Astrocyte (in vitro differentiated cells and primary cell): ENCODE data around the gene CNKSR3. TPM values are rescaled to one million over a fixed set of nuclear protein-coding genes. Genes with fewer than 3 reads are reported as not detected.

Source experiments
- DNase-seq: peaks from one replicate; pipeline ENCODE4 v3.0.0-alpha.2; 2010; ENCODE audit warnings: low read depth
- FAIRE-seq: peaks from 2 replicates; lab custom pipeline; 2011; peaks lifted over from hg19 to GRCh38; lab: Jason Lieb, UNC
- H2AFZ ChIP-seq: 2 replicates; pipeline ENCODE4 v1.6.0; 2012; ENCODE audit warnings: low read depth, low read length, inconsistent platforms
- H3K27ac ChIP-seq: 2 replicates; pipeline ENCODE4 v1.5.1; 2011; ENCODE audit warnings: low read depth, low read length, inconsistent platforms
- H3K27me3 ChIP-seq: 2 replicates; pipeline ENCODE4 v1.6.0; 2011; ENCODE audit warnings: low read length, inconsistent platforms; ENCODE audit not compliant: insufficient read depth
- H3K36me3 ChIP-seq: 2 replicates; pipeline ENCODE4 v1.5.1; 2011; ENCODE audit warnings: low read length, inconsistent platforms; ENCODE audit not compliant: insufficient read depth
- H3K4me1 ChIP-seq: 2 replicates; pipeline ENCODE4 v1.5.1; 2011; ENCODE audit warnings: low read length, inconsistent platforms; ENCODE audit not compliant: insufficient read depth
- H3K4me2 ChIP-seq: 2 replicates; pipeline ENCODE4 v1.6.0; 2012; ENCODE audit warnings: low read length, inconsistent platforms
- H3K4me3 ChIP-seq: 2 replicates; pipeline ENCODE4 v1.5.1; 2011; ENCODE audit warnings: low read depth, mild to moderate bottlenecking, low read length, inconsistent platforms; ENCODE audit not compliant: insufficient read depth
- H3K79me2 ChIP-seq: 2 replicates; pipeline ENCODE4 v1.6.0; 2012; ENCODE audit warnings: mild to moderate bottlenecking, low read length, inconsistent platforms; ENCODE audit not compliant: insufficient read depth
- H3K9ac ChIP-seq: 2 replicates; pipeline ENCODE4 v1.6.0; 2012; ENCODE audit warnings: mild to moderate bottlenecking, low read length, inconsistent platforms
- H3K9me3 ChIP-seq: 2 replicates; pipeline ENCODE4 v1.5.1; 2012; ENCODE audit warnings: low read depth, mild to moderate bottlenecking, low read length, inconsistent platforms; ENCODE audit not compliant: insufficient read depth
- H4K20me1 ChIP-seq: 2 replicates; pipeline ENCODE4 v1.6.0; 2012; ENCODE audit warnings: low read length, inconsistent platforms; ENCODE audit not compliant: insufficient read depth
- H3K27ac Mint-ChIP-seq: one replicate; pipeline ENCODE4 v1.8.0; 2021; ENCODE audit warnings: mild to moderate bottlenecking, mixed read lengths; ENCODE audit not compliant: unreplicated experiment
- H3K27me3 Mint-ChIP-seq: one replicate; pipeline ENCODE4 v1.8.0; 2021; ENCODE audit warnings: low read depth, mixed read lengths; ENCODE audit not compliant: unreplicated experiment
- H3K36me3 Mint-ChIP-seq: one replicate; pipeline ENCODE4 v1.8.0; 2021; ENCODE audit warnings: low read depth, mixed read lengths; ENCODE audit not compliant: unreplicated experiment
- H3K4me1 Mint-ChIP-seq: one replicate; pipeline ENCODE4 v1.8.0; 2021; ENCODE audit warnings: low read depth, mixed read lengths; ENCODE audit not compliant: unreplicated experiment
- H3K4me3 Mint-ChIP-seq: one replicate; pipeline ENCODE4 v1.8.0; 2021; ENCODE audit warnings: mild to moderate bottlenecking, moderate library complexity, mixed read lengths; ENCODE audit not compliant: unreplicated experiment
- H3K9me3 Mint-ChIP-seq: one replicate; pipeline ENCODE4 v1.8.0; 2021; ENCODE audit warnings: mild to moderate bottlenecking, mixed read lengths; ENCODE audit not compliant: unreplicated experiment
- EZH2 ChIP-seq: IDR thresholded peaks from 2 replicates; pipeline ENCODE4 v1.6.1; 2012; ENCODE audit warnings: mild to moderate bottlenecking, low read length, inconsistent platforms; ENCODE audit not compliant: insufficient read depth
- total RNA-seq: library from RNA; stranded (reverse); gene quantifications from 2 replicates; pipeline ENCODE4 v1.2.1, GENCODE V29; 2021
- TF ChIP-seq, protein P1 (sequence below): IDR thresholded peaks from 2 replicates; pipeline ENCODE4 v1.5.1; 2011; ENCODE audit warnings: low read depth, mild to moderate bottlenecking, inconsistent platforms, low read length, moderate library complexity; ENCODE audit not compliant: insufficient read depth

CNKSR3 gene
- total RNA-seq, 1 donor from 2014 or later, result 11.1 TPM

DNA sequence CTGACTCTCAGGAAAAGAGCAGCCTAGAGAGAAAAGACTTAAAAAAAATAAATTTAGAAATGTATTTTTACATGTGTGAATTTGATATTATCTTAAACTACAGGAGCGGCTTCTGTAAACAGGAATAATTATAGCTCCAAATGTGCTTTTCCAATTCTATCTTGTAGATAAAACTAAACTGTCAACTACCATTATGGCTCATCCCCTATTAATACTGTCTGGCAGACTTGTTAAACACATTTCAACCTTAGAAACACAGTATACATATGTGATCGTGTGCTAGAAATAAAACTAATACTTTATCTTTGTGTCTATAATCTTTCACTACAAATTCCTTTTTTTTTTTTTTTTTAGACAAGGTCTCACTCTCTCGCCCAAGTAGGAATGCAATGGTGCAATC is 75.8 kb downstream of the CNKSR3 start:
- no peaks in the 10 kb centered on the region for H3K9me3 ChIP-seq
- Mint-ChIP-seq H3K27me3 (no peaks in the 10 kb centered on the region), H3K36me3 (peaks cover 22% of the 10 kb centered on the region), H3K4me1 (peaks cover 18% of the 10 kb centered on the region), H3K27ac (no peak overlapping the region), H3K4me3 (no peak overlapping the region), H3K9me3 (no peaks in the 10 kb centered on the region)
- no peak for FAIRE-seq
- H3K36me3 ChIP-seq, result no peaks in the 10 kb centered on the region
- no peak overlapping the region for H3K4me2 ChIP-seq
- H3K4me1 ChIP-seq, result peaks cover 17% of the 10 kb centered on the region
- H3K79me2 ChIP-seq, result no peaks in the 10 kb centered on the region
- no peak overlapping the region for H2AFZ ChIP-seq
- no peak for DNase-seq
- H3K4me3 ChIP-seq, result no peak overlapping the region
- H3K27me3 ChIP-seq, result no peaks in the 10 kb centered on the region
- no peaks in the 10 kb centered on the region for H4K20me1 ChIP-seq
- TF ChIP-seq EZH2, result no peak
- TF ChIP-seq, protein P1, sequence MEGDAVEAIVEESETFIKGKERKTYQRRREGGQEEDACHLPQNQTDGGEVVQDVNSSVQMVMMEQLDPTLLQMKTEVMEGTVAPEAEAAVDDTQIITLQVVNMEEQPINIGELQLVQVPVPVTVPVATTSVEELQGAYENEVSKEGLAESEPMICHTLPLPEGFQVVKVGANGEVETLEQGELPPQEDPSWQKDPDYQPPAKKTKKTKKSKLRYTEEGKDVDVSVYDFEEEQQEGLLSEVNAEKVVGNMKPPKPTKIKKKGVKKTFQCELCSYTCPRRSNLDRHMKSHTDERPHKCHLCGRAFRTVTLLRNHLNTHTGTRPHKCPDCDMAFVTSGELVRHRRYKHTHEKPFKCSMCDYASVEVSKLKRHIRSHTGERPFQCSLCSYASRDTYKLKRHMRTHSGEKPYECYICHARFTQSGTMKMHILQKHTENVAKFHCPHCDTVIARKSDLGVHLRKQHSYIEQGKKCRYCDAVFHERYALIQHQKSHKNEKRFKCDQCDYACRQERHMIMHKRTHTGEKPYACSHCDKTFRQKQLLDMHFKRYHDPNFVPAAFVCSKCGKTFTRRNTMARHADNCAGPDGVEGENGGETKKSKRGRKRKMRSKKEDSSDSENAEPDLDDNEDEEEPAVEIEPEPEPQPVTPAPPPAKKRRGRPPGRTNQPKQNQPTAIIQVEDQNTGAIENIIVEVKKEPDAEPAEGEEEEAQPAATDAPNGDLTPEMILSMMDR, result no peak
- no peak overlapping the region for H3K27ac ChIP-seq
- H3K9ac ChIP-seq, result no peak overlapping the region

DNA sequence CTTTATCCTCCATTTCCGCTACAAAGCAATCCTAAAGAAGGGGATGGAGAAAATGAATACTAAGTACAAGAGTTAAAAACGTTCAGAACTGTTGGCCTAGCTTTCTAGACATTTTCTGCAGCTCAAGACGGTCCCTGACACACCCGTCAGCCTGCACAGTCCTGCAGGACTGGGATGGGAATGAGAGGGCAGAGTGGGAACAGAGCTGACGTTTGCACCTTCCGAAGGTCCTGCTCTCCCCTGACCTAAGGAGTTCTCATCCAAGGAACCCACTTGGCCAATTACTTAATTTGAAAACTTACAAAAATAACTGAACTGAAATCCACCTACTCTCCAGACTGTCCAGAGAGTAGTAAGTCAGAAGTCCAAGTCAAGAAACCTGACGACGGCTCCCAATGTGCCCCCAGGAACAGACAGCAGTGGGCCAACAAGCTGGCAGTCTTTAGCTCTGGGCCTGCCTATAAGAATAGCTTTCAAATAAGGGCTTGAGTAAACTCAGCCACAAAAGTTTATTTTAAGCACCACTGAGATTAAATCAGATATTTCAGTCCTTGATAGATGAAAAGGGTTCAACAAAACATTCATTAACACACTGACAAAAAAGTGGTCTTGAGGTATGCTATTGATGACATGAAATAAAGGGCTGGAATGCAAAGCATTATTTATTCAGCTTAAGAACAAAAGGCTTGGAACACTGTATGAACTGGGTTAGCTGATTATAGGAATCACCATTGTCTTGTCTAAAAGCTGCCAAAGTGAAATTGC is 76.8 kb downstream of the CNKSR3 start:
- no peaks in the 10 kb centered on the region for H3K36me3 ChIP-seq
- H3K9ac ChIP-seq, result no peak overlapping the region
- no peak overlapping the region for H3K4me3 Mint-ChIP-seq
- H3K27me3 ChIP-seq, result no peaks in the 10 kb centered on the region
- no peaks in the 10 kb centered on the region for H3K9me3 ChIP-seq
- H3K4me2 ChIP-seq, result peak overlapping the region; percentile 49
- H3K4me3 ChIP-seq, result no peak overlapping the region
- no peak for TF ChIP-seq EZH2
- TF ChIP-seq, protein P1, result no peak
- no peak overlapping the region for H3K27ac Mint-ChIP-seq
- no peaks in the 10 kb centered on the region for H3K79me2 ChIP-seq
- no peak overlapping the region for H3K27ac ChIP-seq
- peaks cover 25% of the 10 kb centered on the region for H3K36me3 Mint-ChIP-seq
- H2AFZ ChIP-seq, result no peak overlapping the region
- no peaks in the 10 kb centered on the region for H4K20me1 ChIP-seq
- peaks cover 23% of the 10 kb centered on the region for H3K4me1 Mint-ChIP-seq
- no peaks in the 10 kb centered on the region for H3K9me3 Mint-ChIP-seq
- FAIRE-seq, result no peak
- H3K4me1 ChIP-seq, result peaks cover 17% of the 10 kb centered on the region
- H3K27me3 Mint-ChIP-seq, result no peaks in the 10 kb centered on the region
- peak; percentile 83 for DNase-seq
